ENCODE measurements around the gene SMYD4.

The SMYD4 gene

DNA sequence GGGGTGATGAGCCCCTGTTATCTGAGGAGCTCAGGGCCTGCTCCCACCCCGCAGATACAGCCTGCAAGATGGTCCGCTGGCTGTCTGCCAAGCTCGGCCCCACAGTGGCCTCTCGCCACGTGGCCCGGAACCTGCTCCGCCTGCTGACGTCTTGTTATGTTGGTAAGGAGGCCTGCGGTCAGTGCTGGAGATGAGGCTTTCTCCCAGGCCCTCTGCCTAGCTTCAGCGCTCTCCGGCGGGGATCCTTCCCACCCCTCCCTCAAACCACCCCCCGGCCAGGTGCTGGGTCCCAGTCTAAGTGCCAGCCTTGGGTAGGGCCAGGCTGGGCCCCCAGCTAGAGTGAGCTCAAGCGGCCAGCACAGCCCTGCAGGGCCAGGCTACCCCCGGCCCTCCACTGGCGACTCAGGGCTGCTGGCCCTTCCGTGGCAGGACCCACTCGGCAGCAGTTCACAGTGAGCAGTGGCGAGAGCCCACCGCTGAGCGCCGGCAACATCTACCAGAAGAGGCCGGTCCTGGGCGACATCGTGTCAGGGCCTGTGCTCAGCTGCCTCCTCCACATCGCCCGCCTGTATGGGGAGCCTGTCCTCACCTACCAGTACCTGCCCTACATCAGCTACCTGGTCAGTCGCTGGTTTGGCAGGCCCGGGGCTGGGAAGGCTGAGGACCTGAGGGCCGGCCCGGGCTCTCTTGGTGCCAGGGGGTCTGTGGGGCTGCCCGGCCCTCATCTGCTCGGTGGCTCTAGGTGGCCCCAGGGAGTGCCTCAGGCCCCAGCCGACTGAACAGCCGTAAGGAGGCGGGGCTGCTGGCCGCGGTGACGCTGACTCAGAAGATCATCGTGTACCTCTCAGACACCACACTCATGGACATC is 99.1 kb downstream of the SMYD4 start:
- DNase-seq (ENCODE audit: low read depth): no peak

DNA sequence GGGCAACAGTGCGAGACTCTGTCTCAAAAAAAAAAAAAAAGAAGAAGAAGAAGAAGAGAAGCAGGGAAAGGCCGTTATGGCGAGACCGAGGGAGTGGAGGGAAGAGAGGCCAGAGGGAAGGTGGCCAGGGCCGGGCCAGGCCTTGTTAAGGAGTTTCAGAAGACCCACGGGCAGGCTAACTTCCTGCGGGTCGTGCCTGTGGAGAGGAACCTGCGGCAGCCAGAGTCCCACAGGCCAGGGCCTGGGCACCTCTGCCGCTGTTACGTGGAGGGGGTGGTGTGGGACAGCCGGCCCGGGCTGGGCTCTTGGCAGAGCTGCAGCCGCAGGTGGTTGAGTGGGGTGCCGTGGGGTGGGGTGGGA is 99.8 kb downstream of the SMYD4 start:
- no peak for DNase-seq (ENCODE audit: low read depth)

All from HS-27A (cell line).